ENCODE measurements around the gene MED12L. TPM values are rescaled to one million over a fixed set of nuclear protein-coding genes. Genes with fewer than 3 reads are reported as not detected.
A peak's percentile ranks its signal among the peaks of the same experiment; 100 is the strongest.

The MED12L gene
- total RNA-seq, 1 experiment from 2014 or later, result 0.29 TPM

- H3K4me3 ChIP-seq, result no peak overlapping the region
- H3K4me1 ChIP-seq (replicated peaks), result peaks cover 1% of the 10 kb centered on the region; the same call in 1 of the 2 replicates
These were observed 119.3 kb downstream of the MED12L start for GRCh38 chr3:151204530-151205402.

GRCh38 chr3:151205482-151205881 is 120.0 kb downstream of the MED12L start:
- Histone ChIP-seq H3K4me3 (no peak overlapping the region), H3K4me1 (replicated peaks) (peaks cover 3% of the 10 kb centered on the region; the same call in 1 of the 2 replicates), H3K36me3 (no peaks in the 10 kb centered on the region)

More at GRCh38 chr3:151204530-151205402, 119.3 kb downstream of the MED12L start:
- Histone ChIP-seq H3K27me3 (replicated peaks) (peaks cover 17% of the 10 kb centered on the region), H3K36me3 (no peaks in the 10 kb centered on the region), H3K27ac (no peak overlapping the region), H3K9me3 (replicated peaks) (no peaks in the 10 kb centered on the region)
- DNase-seq (ENCODE audit: low read depth in 1 of 2, low spot score in 2 of 2), result no peak

GRCh38 chr3:151206201-151206600 is 120.7 kb downstream of the MED12L start:
- H3K27ac ChIP-seq, result no peak overlapping the region
- H3K4me1 ChIP-seq (replicated peaks), result peaks cover 3% of the 10 kb centered on the region; the same call in 1 of the 2 replicates
- H3K4me3 ChIP-seq, result no peak overlapping the region
- H3K36me3 ChIP-seq, result no peaks in the 10 kb centered on the region
- H3K9me3 ChIP-seq (replicated peaks), result no peaks in the 10 kb centered on the region
- H3K27me3 ChIP-seq (replicated peaks), result peaks cover 11% of the 10 kb centered on the region
- DNase-seq (ENCODE audit: low read depth in 1 of 2, low spot score in 2 of 2), result no peak

More at GRCh38 chr3:151205482-151205881, 120.0 kb downstream of the MED12L start:
- no peak for DNase-seq (ENCODE audit: low read depth in 1 of 2, low spot score in 2 of 2)
- Histone ChIP-seq H3K9me3 (replicated peaks) (no peaks in the 10 kb centered on the region), H3K27ac (no peak overlapping the region), H3K27me3 (replicated peaks) (peaks cover 17% of the 10 kb centered on the region)

- H3K36me3 ChIP-seq, result no peaks in the 10 kb centered on the region
- no peaks in the 10 kb centered on the region for H3K9me3 ChIP-seq (replicated peaks)
- H3K27ac ChIP-seq, result no peak overlapping the region
- DNase-seq (ENCODE audit: low read depth in 1 of 2, low spot score in 2 of 2), result no peak
- no peak overlapping the region for H3K4me3 ChIP-seq
- H3K27me3 ChIP-seq (replicated peaks), result peaks cover 4% of the 10 kb centered on the region; the same call in 1 of the 2 replicates
- H3K4me1 ChIP-seq (replicated peaks), result peaks cover 3% of the 10 kb centered on the region; the same call in 1 of the 2 replicates
These were observed 124.2 kb downstream of the MED12L start for GRCh38 chr3:151209654-151210053.

- no peaks in the 10 kb centered on the region for H3K9me3 ChIP-seq (replicated peaks)
- H3K4me3 ChIP-seq, result no peak overlapping the region
- no peaks in the 10 kb centered on the region for H3K36me3 ChIP-seq
- no peak for DNase-seq (ENCODE audit: low read depth in 1 of 2, low spot score in 2 of 2)
- H3K27me3 ChIP-seq (replicated peaks), result no peaks in the 10 kb centered on the region; the same call in 1 of the 2 replicates
- no peak overlapping the region for H3K27ac ChIP-seq
- H3K4me1 ChIP-seq (replicated peaks), result peaks cover 3% of the 10 kb centered on the region; the same call in 1 of the 2 replicates
These were observed 125.4 kb downstream of the MED12L start for GRCh38 chr3:151210676-151211381.

- peaks cover 3% of the 10 kb centered on the region; the same call in 1 of the 2 replicates for H3K4me1 ChIP-seq (replicated peaks)
- H3K9me3 ChIP-seq (replicated peaks), result no peaks in the 10 kb centered on the region
- H3K27me3 ChIP-seq (replicated peaks), result no peaks in the 10 kb centered on the region; the same call in 1 of the 2 replicates
- no peak for DNase-seq (ENCODE audit: low read depth in 1 of 2, low spot score in 2 of 2)
- H3K27ac ChIP-seq, result no peak overlapping the region
- H3K36me3 ChIP-seq, result no peaks in the 10 kb centered on the region
- no peak overlapping the region for H3K4me3 ChIP-seq
These were observed 127.7 kb downstream of the MED12L start for GRCh38 chr3:151213151-151213550.

GRCh38 chr3:151213881-151214280 is 128.4 kb downstream of the MED12L start:
- Histone ChIP-seq H3K4me3 (no peak overlapping the region), H3K4me1 (replicated peaks) (peaks cover 3% of the 10 kb centered on the region; the same call in 1 of the 2 replicates), H3K36me3 (no peaks in the 10 kb centered on the region), H3K27me3 (replicated peaks) (no peaks in the 10 kb centered on the region; the same call in 1 of the 2 replicates), H3K27ac (no peak overlapping the region), H3K9me3 (replicated peaks) (no peaks in the 10 kb centered on the region)
- DNase-seq (ENCODE audit: low read depth in 1 of 2, low spot score in 2 of 2), result no peak

- no peak for DNase-seq (ENCODE audit: low read depth in 1 of 2, low spot score in 2 of 2)
- Histone ChIP-seq H3K9me3 (replicated peaks) (no peaks in the 10 kb centered on the region), H3K4me1 (replicated peaks) (peaks cover 3% of the 10 kb centered on the region; the same call in 1 of the 2 replicates), H3K27me3 (replicated peaks) (no peaks in the 10 kb centered on the region; the same call in 1 of the 2 replicates), H3K4me3 (no peak overlapping the region), H3K27ac (no peak overlapping the region), H3K36me3 (no peaks in the 10 kb centered on the region)
These were observed 129.0 kb downstream of the MED12L start for GRCh38 chr3:151214459-151214858.

GRCh38 chr3:151216641-151217607 is 131.5 kb downstream of the MED12L start:
- H3K36me3 ChIP-seq, result no peaks in the 10 kb centered on the region
- no peaks in the 10 kb centered on the region; the same call in 1 of the 2 replicates for H3K27me3 ChIP-seq (replicated peaks)
- H3K4me1 ChIP-seq (replicated peaks), result no peaks in the 10 kb centered on the region
- no peaks in the 10 kb centered on the region for H3K9me3 ChIP-seq (replicated peaks)
- no peak overlapping the region for H3K27ac ChIP-seq
- no peak for DNase-seq (ENCODE audit: low read depth in 1 of 2, low spot score in 2 of 2)
- no peak overlapping the region for H3K4me3 ChIP-seq

- Histone ChIP-seq H3K4me3 (no peak overlapping the region), H3K36me3 (no peaks in the 10 kb centered on the region), H3K9me3 (replicated peaks) (no peaks in the 10 kb centered on the region), H3K27me3 (replicated peaks) (no peaks in the 10 kb centered on the region; the same call in 1 of the 2 replicates), H3K27ac (no peak overlapping the region), H3K4me1 (replicated peaks) (no peaks in the 10 kb centered on the region)
- DNase-seq (ENCODE audit: low read depth in 1 of 2, low spot score in 2 of 2), result no peak
These were observed 132.7 kb downstream of the MED12L start for GRCh38 chr3:151218136-151218535.

- Histone ChIP-seq H3K9me3 (replicated peaks) (no peaks in the 10 kb centered on the region), H3K27ac (no peak overlapping the region), H3K4me1 (replicated peaks) (no peaks in the 10 kb centered on the region), H3K36me3 (no peaks in the 10 kb centered on the region), H3K4me3 (no peak overlapping the region), H3K27me3 (replicated peaks) (no peaks in the 10 kb centered on the region; the same call in 1 of the 2 replicates)
- DNase-seq (ENCODE audit: low read depth in 1 of 2, low spot score in 2 of 2), result peak in 1 of 2 experiments; percentile 6
These were observed 133.6 kb downstream of the MED12L start for GRCh38 chr3:151219056-151219455.

- H3K4me1 ChIP-seq (replicated peaks), result peaks cover 22% of the 10 kb centered on the region
- H3K36me3 ChIP-seq, result no peaks in the 10 kb centered on the region
- no peaks in the 10 kb centered on the region for H3K9me3 ChIP-seq (replicated peaks)
- H3K27me3 ChIP-seq (replicated peaks), result no peaks in the 10 kb centered on the region
- no peak overlapping the region for H3K27ac ChIP-seq
- H3K4me3 ChIP-seq, result no peak overlapping the region
- no peak for DNase-seq (ENCODE audit: low read depth in 1 of 2, low spot score in 2 of 2)
These were observed 138.9 kb downstream of the MED12L start for GRCh38 chr3:151224268-151224866.
